ENCODE data around the gene PTTG1IP2. TPM values are rescaled to one million over a fixed set of nuclear protein-coding genes. Genes with fewer than 3 reads are reported as not detected.

Gene PTTG1IP2
- not detected in 5 replicates for total RNA-seq (2022; extraction: Qiagen RNA extraction)

GRCh38 chr7:90469554-90469953, at the start of gene PTTG1IP2:
Gene PTTG1IP2 (plus strand): TSS chr7:90469639. CDS start chr7:90469787, 148 bp downstream.

Other genes with a start within 250 kb of the PTTG1IP2 start
- 1.2 to 2.5 TPM (median 2.0 TPM) in 5 replicates for gene CFAP69, start 224.5 kb upstream of the PTTG1IP2 start, total RNA-seq (2022; extraction: Qiagen RNA extraction)
- gene FAM237B, start 148.3 kb upstream of the PTTG1IP2 start, total RNA-seq (2022; extraction: Qiagen RNA extraction) = 0.02 to 0.10 TPM (median 0.05 TPM) in 5 replicates
- 25.1 to 29.7 TPM (median 27.3 TPM) in 5 replicates for gene GTPBP10, start 122.9 kb upstream of the PTTG1IP2 start, total RNA-seq (2022; extraction: Qiagen RNA extraction)
- 31.5 to 38.0 TPM (median 35.8 TPM) in 5 replicates for gene CLDN12, start 66.2 kb upstream of the PTTG1IP2 start, total RNA-seq (2022; extraction: Qiagen RNA extraction)
- 0.12 to 0.34 TPM (median 0.23 TPM) in 5 replicates for gene CDK14, start 126.7 kb downstream of the PTTG1IP2 start, total RNA-seq (2022; extraction: Qiagen RNA extraction)

All from A549 treated with AZD2906 at 1 μM for 4 hours (cell line).